Memory B cell (primary cell): ENCODE measurements around the gene SERINC1.
"Not testable (repeated sequence)": the region's sequence is repeated elsewhere in the genome, so short reads cannot be mapped to it uniquely, and the experiment has no call there.

Source experiments
- ATAC-seq: fragments of 150-1000 bp; cut with Tn5 transposase; 2 replicates; pipeline ENCODE4 v1.10.0; 2021; ENCODE audit warnings: low read depth, mild to moderate bottlenecking, moderate library complexity
- DNase-seq, 2 donors: peaks; one replicate each; pipeline ENCODE4 v3.0.0; 2022; ENCODE audit warnings: low spot score in 2 of 2
- H3K27ac Mint-ChIP-seq: one replicate; pipeline ENCODE4 v1.8.0; 2022; ENCODE audit warnings: mild to moderate bottlenecking, moderate library complexity, mixed read lengths
- H3K27me3 Mint-ChIP-seq: one replicate; pipeline ENCODE4 v1.8.0; 2022; ENCODE audit warnings: mixed read lengths
- H3K36me3 Mint-ChIP-seq: one replicate; pipeline ENCODE4 v1.8.0; 2022; ENCODE audit warnings: mild to moderate bottlenecking, mixed read lengths
- H3K4me1 Mint-ChIP-seq: one replicate; pipeline ENCODE4 v1.8.0; 2022; ENCODE audit warnings: mixed read lengths
- H3K4me3 Mint-ChIP-seq: one replicate; pipeline ENCODE4 v1.8.0; 2022; ENCODE audit warnings: mild to moderate bottlenecking, moderate library complexity, mixed read lengths
- H3K9me3 Mint-ChIP-seq: one replicate; pipeline ENCODE4 v1.8.0; 2022; ENCODE audit warnings: mixed read lengths

The SERINC1 gene

GRCh38 chr6:122459865-122460416 is 11.7 kb downstream of the SERINC1 start:
- Mint-ChIP-seq H3K36me3 (peaks cover 22% of the 10 kb centered on the region), H3K4me1 (peaks cover 55% of the 10 kb centered on the region), H3K27ac (peak overlapping the region; percentile 78)
- not testable (repeated sequence) for ATAC-seq, DNase-seq, H3K4me3 Mint-ChIP-seq, H3K27me3 Mint-ChIP-seq, H3K9me3 Mint-ChIP-seq

DNA sequence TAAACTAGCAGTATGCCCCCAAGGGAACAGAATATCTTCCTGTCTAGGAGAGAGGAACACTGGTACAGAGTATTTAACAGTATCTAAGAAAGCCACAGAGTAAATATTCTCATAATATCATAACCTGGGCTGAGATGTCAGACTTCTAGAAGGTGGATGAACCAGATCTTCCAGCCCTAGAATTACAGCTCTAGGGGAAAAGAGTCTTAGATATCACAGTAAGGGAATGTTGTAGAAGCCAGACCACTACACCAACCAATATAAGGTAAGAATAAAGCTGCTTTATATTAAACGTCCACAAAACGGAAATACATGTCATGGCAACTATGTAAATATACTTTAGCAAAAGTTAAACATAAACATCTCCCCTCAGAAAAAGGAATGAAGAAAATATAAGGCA is 12.4 kb downstream of the SERINC1 start:
- no peaks in the 10 kb centered on the region for H3K9me3 Mint-ChIP-seq
- H3K4me1 Mint-ChIP-seq: peaks cover 55% of the 10 kb centered on the region
- no peaks in the 10 kb centered on the region for H3K27me3 Mint-ChIP-seq
- H3K27ac Mint-ChIP-seq: peak overlapping the region; percentile 62
- H3K36me3 Mint-ChIP-seq: peaks cover 28% of the 10 kb centered on the region
- DNase-seq (no peak), ATAC-seq (no peak)
- H3K4me3 Mint-ChIP-seq: no peak overlapping the region

- peaks cover 31% of the 10 kb centered on the region for H3K36me3 Mint-ChIP-seq
- H3K4me3 Mint-ChIP-seq: no peak overlapping the region
- no peak for DNase-seq
- no peaks in the 10 kb centered on the region for H3K9me3 Mint-ChIP-seq
- H3K27ac Mint-ChIP-seq: peak overlapping the region; percentile 62
- H3K27me3 Mint-ChIP-seq: no peaks in the 10 kb centered on the region
- ATAC-seq: no peak
- H3K4me1 Mint-ChIP-seq: peaks cover 48% of the 10 kb centered on the region
These were observed 13.5 kb downstream of the SERINC1 start for GRCh38 chr6:122458087-122458486.

DNA sequence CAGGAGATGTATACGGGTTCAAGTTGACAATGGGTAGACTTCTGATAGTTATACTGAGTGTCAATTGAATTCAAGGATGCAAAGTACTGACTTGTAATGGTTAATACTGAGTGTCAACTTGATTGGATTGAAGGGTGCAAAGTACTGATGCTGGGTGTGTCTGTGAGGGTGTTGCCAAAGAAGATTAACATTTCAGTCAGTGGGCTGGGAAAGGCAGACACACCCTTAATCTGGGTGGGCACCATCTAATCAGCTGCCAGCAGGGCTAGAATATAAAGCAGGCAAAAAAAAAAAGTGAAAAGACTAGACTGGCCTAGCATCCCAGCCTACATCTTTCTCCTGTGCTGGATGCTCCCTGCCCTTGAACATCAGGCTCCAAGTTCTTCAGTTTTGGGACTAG is 16.5 kb downstream of the SERINC1 start:
- Mint-ChIP-seq H3K27ac (peak overlapping the region; percentile 68), H3K4me1 (peaks cover 28% of the 10 kb centered on the region), H3K36me3 (peaks cover 39% of the 10 kb centered on the region)
- H3K27me3 Mint-ChIP-seq, DNase-seq, H3K9me3 Mint-ChIP-seq, ATAC-seq, H3K4me3 Mint-ChIP-seq: not testable (repeated sequence)

DNA sequence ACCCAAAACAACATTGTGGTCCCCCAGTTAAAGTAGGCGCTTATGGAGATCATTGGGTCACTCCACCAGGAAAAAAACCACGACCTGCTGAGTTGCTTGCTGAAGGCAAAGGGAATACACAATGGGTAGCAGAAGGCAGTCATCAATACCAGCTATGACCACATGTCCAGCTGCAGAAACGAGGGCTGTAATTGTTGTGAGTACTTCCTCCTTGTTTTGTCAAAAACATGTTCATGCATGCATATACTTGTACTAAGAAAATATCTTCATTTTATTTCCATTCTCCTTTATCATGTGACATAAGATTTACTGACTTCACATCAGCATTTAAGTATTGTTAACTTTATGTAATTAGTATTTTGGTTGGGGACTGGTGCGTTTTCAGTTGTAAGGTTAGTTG is 16.9 kb downstream of the SERINC1 start:
- Mint-ChIP-seq H3K27me3 (no peaks in the 10 kb centered on the region), H3K4me3 (no peak overlapping the region), H3K36me3 (peaks cover 40% of the 10 kb centered on the region), H3K27ac (peak overlapping the region; percentile 68), H3K9me3 (no peaks in the 10 kb centered on the region), H3K4me1 (peaks cover 27% of the 10 kb centered on the region)
- DNase-seq: no peak
- ATAC-seq: no peak

DNA sequence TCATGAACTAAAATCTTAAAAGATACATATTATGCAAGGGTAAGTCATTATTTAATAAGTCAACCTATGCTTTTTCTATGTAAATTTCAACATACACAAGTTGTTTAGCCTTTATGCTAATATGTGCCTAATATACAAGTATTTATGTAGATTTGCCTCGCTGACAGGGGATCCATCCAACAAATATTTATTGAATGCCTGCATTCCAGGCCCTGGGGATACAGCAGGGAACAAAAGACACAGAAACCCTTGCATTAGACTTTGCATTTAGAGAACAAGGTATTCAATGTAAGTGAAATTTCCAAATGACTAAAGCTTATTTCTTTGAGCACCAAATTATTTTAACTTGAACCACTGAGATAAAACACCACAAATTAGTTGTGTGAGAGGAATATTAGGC is 19.1 kb downstream of the SERINC1 start:
- Mint-ChIP-seq H3K27me3 (no peaks in the 10 kb centered on the region), H3K27ac (no peak overlapping the region), H3K4me1 (peaks cover 8% of the 10 kb centered on the region), H3K36me3 (peaks cover 44% of the 10 kb centered on the region), H3K4me3 (no peak overlapping the region), H3K9me3 (no peaks in the 10 kb centered on the region)
- DNase-seq (no peak), ATAC-seq (no peak)

GRCh38 chr6:122449069-122449468 is 22.5 kb downstream of the SERINC1 start:
- Mint-ChIP-seq H3K27ac (peak overlapping the region; percentile 74), H3K9me3 (no peaks in the 10 kb centered on the region), H3K4me3 (no peak overlapping the region), H3K27me3 (no peaks in the 10 kb centered on the region), H3K36me3 (peaks cover 43% of the 10 kb centered on the region), H3K4me1 (no peaks in the 10 kb centered on the region)
- ATAC-seq: no peak
- no peak for DNase-seq

DNA sequence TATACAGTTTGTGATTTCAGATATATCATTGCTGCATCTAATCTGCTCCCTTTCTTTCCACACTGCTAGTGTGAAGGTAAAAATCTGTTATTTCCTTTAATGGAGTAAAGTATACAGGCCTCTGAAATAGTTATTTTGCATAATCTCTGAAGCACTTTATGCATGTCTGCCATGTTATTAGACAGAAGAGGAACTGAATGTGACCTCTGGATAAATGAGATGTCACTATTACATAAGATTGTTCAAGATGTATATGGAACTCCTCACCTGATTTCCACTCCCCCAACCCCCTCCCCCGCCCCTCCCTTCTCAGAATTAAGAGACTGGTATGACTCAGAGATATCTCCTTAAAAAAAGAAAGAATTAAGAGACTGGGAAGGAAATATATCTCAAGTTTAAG is 26.3 kb downstream of the SERINC1 start:
- Mint-ChIP-seq H3K4me3 (no peak overlapping the region), H3K4me1 (no peaks in the 10 kb centered on the region), H3K9me3 (no peaks in the 10 kb centered on the region), H3K27me3 (no peaks in the 10 kb centered on the region), H3K36me3 (peaks cover 44% of the 10 kb centered on the region), H3K27ac (peak overlapping the region; percentile 24)
- ATAC-seq (peak; percentile 55), DNase-seq (no peak)

DNA sequence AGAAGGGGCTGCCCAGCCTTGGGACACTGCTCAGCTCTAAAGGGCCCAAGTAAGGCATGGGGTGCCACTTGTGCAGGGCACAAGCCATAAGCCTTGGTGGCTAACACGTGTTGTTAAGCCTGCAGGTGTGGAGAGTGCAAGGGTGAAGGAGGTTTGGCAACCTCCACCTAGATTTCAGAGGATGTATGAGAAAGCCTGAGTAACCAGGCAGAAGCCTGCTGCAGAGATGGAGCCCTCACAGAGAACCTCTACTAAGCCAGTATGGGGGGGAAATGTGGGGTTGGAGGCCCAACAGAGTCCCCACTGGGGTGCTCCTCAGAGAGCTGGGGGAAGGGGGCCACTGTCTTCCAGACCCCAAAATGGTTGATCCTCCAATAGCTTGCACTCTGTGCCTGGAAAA is 32.6 kb downstream of the SERINC1 start:
- Mint-ChIP-seq H3K4me3 (no peak overlapping the region), H3K27ac (no peak overlapping the region), H3K4me1 (no peaks in the 10 kb centered on the region), H3K9me3 (peaks cover 10% of the 10 kb centered on the region), H3K27me3 (no peaks in the 10 kb centered on the region), H3K36me3 (peaks cover 59% of the 10 kb centered on the region)
- ATAC-seq (no peak), DNase-seq (no peak)

- H3K4me3 Mint-ChIP-seq: no peak overlapping the region
- no peak overlapping the region for H3K27ac Mint-ChIP-seq
- H3K27me3 Mint-ChIP-seq: no peaks in the 10 kb centered on the region
- H3K36me3 Mint-ChIP-seq: peaks cover 32% of the 10 kb centered on the region
- no peak for ATAC-seq
- H3K4me1 Mint-ChIP-seq: no peaks in the 10 kb centered on the region
- peaks cover 2% of the 10 kb centered on the region for H3K9me3 Mint-ChIP-seq
- DNase-seq: no peak
These were observed 38.8 kb downstream of the SERINC1 start for GRCh38 chr6:122432816-122433215.

GRCh38 chr6:122431780-122432179 is 39.8 kb downstream of the SERINC1 start:
- ATAC-seq (no peak), DNase-seq (no peak)
- Mint-ChIP-seq H3K36me3 (peaks cover 28% of the 10 kb centered on the region), H3K9me3 (no peaks in the 10 kb centered on the region), H3K4me3 (no peak overlapping the region), H3K4me1 (no peaks in the 10 kb centered on the region), H3K27ac (no peak overlapping the region), H3K27me3 (no peaks in the 10 kb centered on the region)

GRCh38 chr6:122429323-122429722 is 42.3 kb downstream of the SERINC1 start:
- DNase-seq: no peak
- H3K4me1 Mint-ChIP-seq: no peaks in the 10 kb centered on the region
- no peaks in the 10 kb centered on the region for H3K9me3 Mint-ChIP-seq
- no peak overlapping the region for H3K27ac Mint-ChIP-seq
- H3K4me3 Mint-ChIP-seq: no peak overlapping the region
- ATAC-seq: no peak
- no peaks in the 10 kb centered on the region for H3K27me3 Mint-ChIP-seq
- H3K36me3 Mint-ChIP-seq: peaks cover 33% of the 10 kb centered on the region

GRCh38 chr6:122428781-122429180 is 42.8 kb downstream of the SERINC1 start:
- ATAC-seq (no peak), DNase-seq (no peak)
- Mint-ChIP-seq H3K4me3 (no peak overlapping the region), H3K36me3 (peaks cover 35% of the 10 kb centered on the region), H3K27me3 (no peaks in the 10 kb centered on the region), H3K4me1 (no peaks in the 10 kb centered on the region), H3K9me3 (no peaks in the 10 kb centered on the region), H3K27ac (no peak overlapping the region)

DNA sequence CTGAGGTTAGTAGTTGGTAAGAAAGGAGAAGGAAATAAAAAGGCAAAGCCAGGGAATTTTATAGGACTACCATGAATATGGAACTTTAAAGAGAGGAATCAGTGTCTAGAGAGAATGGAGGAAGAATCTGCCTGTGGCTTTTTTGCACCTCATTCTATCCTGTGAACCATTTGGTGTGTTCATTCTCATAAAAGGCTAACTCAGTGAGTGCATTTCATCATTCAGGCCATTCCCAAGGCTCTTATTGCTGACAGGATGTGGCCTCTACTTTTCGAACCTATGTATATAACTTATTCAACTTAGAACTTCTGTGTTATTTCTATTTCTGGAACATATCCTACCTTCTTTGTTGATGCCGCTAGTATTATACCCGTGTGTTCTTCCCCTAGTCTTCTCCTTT is 45.0 kb downstream of the SERINC1 start:
- H3K9me3 Mint-ChIP-seq: no peaks in the 10 kb centered on the region
- DNase-seq (no peak), ATAC-seq (no peak)
- no peaks in the 10 kb centered on the region for H3K4me1 Mint-ChIP-seq
- no peak overlapping the region for H3K4me3 Mint-ChIP-seq
- no peak overlapping the region for H3K27ac Mint-ChIP-seq
- peaks cover 37% of the 10 kb centered on the region for H3K36me3 Mint-ChIP-seq
- no peaks in the 10 kb centered on the region for H3K27me3 Mint-ChIP-seq

GRCh38 chr6:122423734-122424133 is 47.9 kb downstream of the SERINC1 start:
- ATAC-seq (no peak), DNase-seq (no peak)
- H3K27ac Mint-ChIP-seq: no peak overlapping the region
- no peak overlapping the region for H3K4me3 Mint-ChIP-seq
- peaks cover 28% of the 10 kb centered on the region for H3K36me3 Mint-ChIP-seq
- H3K9me3 Mint-ChIP-seq: no peaks in the 10 kb centered on the region
- H3K4me1 Mint-ChIP-seq: no peaks in the 10 kb centered on the region
- no peaks in the 10 kb centered on the region for H3K27me3 Mint-ChIP-seq
